ENCODE measurements around the gene ANKRD13C.
"Not testable (repeated sequence)": the region's sequence is repeated elsewhere in the genome, so short reads cannot be mapped to it uniquely, and the experiment has no call there.

Gene ANKRD13C

DNA sequence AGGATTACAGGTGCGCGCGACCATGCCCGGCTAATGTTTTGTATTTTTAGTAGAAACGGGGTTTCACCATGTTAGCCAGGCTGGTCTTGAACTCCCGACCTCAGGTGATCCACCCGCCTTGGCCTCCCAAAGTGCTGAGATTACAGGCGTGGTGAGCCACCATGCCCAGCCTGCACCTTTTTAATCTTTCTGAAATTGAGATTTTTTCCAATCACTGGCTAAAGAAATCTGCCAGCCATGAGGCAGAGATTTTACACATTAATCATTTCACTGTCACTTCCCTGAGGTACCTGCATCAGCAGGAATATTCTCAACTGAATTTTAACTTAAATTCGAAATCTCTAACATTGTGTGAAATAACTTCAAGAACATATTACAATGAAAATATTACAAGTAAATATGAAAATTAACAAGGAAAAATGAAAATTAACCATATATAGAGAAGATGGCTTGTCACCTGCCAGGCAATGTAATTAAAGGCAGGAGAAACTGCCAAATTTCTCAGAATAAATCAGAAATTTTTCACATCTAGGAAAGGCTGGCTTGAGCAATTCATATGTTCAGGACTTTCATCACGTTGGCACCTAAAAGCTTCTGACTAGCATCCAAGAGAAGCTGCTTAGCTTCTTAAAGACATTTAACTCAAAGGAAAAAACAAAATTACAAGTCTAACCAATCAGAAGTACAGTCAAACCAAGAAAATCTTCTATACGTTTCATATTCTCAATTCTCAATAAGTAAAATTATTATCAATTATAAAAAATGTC, 5.9 kb downstream of the ANKRD13C start:
- Mint-ChIP-seq H3K9me3 (no peaks in the 10 kb centered on the region), H3K4me1 (ENCODE audit: low read depth) (peaks cover 22% of the 10 kb centered on the region), H3K27me3 (no peaks in the 10 kb centered on the region), H3K4me3 (no peak overlapping the region), H3K27ac (no peak overlapping the region), H3K36me3 (ENCODE audit: low read depth) (peaks cover 20% of the 10 kb centered on the region)
- intact Hi-C loops (cut with micrococcal nuclease), result no loop called here

DNA sequence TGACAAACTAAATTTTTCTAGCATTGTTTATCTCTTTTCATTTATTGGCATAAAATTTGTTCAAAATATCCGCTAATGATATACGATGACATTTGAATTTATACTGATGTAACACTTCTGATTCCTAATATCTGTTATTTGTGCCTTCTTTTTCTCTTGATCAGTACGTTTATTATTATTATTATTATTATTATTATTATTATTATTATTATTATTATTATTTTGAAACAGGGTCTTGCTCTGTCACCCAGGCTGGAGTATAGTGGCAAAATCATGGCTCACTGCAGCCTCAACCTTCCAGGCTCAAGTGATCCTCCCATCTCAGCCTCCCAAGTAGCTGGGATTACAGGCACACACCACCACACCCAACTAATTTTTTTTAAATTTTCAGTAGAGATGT, 14.9 kb downstream of the ANKRD13C start:
- H3K4me3 Mint-ChIP-seq; H3K27me3 Mint-ChIP-seq; H3K27ac Mint-ChIP-seq; H3K9me3 Mint-ChIP-seq; intact Hi-C loops (cut with micrococcal nuclease); H3K4me1 Mint-ChIP-seq (ENCODE audit: low read depth): not testable (repeated sequence)
- peaks cover 45% of the 10 kb centered on the region for H3K36me3 Mint-ChIP-seq (ENCODE audit: low read depth)

DNA sequence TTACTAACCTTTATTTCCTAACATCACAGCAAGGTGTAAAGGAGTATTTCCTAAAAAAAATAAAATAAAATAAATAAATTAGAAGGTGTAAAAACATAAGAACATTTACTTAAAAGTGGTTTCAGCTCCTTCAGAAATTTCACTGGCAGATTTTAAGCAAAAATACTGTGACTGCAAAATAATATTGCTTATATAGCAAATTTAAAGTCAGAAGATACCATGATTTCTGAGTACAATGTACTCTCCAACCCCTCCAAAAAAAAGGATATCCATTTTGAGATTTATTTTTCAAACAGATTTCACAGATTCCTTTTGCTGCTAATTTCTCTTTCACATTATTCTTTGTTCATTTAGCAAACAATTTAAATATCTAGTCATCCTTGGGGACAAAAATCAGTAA, 18.5 kb downstream of the ANKRD13C start:
- H3K36me3 Mint-ChIP-seq (ENCODE audit: low read depth), result peaks cover 42% of the 10 kb centered on the region
- H3K4me3 Mint-ChIP-seq, result no peak overlapping the region
- no peaks in the 10 kb centered on the region for H3K27me3 Mint-ChIP-seq
- no peaks in the 10 kb centered on the region for H3K9me3 Mint-ChIP-seq
- no peak overlapping the region for H3K27ac Mint-ChIP-seq
- no peaks in the 10 kb centered on the region for H3K4me1 Mint-ChIP-seq (ENCODE audit: low read depth)
- intact Hi-C loops (cut with micrococcal nuclease), result no loop called here

DNA sequence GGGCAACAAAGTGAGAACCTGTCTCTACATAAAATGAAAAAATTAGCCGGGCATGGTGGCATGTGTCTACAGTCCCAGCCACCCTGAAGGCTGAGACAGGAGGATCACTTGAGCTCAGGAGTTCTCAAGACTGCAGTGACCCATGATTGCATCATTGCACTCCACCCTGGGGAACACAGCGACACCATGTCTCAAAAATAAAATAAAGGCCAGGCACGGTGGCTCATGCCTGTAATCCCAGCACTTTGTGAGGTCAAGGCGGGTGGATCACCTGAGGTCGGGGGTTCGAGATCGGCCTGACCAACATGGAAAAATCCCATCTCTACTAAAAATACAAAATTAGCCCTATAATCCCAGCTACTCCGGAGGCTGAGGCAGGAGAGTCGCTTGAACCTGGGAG, 20.1 kb downstream of the ANKRD13C start:
- H3K36me3 Mint-ChIP-seq (ENCODE audit: low read depth), result peaks cover 47% of the 10 kb centered on the region

DNA sequence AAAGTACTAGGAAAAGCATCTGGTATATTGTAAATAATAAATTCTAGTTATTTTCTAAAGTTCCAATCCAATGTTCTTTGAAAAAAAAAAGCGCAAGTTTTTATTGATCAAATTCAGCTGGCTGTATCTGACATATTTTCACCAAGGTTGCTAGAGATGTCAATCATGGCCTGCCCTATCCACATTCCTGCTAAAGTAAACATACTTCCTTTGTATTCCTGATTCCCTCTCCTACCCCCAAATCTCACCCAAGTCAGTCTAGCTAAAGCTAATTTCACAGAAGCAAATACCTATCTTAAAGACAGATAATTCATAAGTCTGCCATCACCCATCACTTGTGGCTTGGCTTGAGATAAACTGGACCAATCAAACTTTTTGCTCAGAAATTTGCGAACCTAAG, 21.3 kb downstream of the ANKRD13C start:
- Mint-ChIP-seq H3K4me1 (ENCODE audit: low read depth) (no peaks in the 10 kb centered on the region), H3K9me3 (no peaks in the 10 kb centered on the region), H3K4me3 (no peak overlapping the region), H3K36me3 (ENCODE audit: low read depth) (peaks cover 39% of the 10 kb centered on the region), H3K27ac (no peak overlapping the region), H3K27me3 (no peaks in the 10 kb centered on the region)
- intact Hi-C loops (cut with micrococcal nuclease), result no loop called here

More for the DNA sequence above, 20.1 kb downstream of the ANKRD13C start:
- no peak overlapping the region for H3K27ac Mint-ChIP-seq
- intact Hi-C loops (cut with micrococcal nuclease), result no loop called here
- H3K4me1 Mint-ChIP-seq (ENCODE audit: low read depth), result no peaks in the 10 kb centered on the region
- no peaks in the 10 kb centered on the region for H3K27me3 Mint-ChIP-seq
- H3K9me3 Mint-ChIP-seq, result no peaks in the 10 kb centered on the region
- no peak overlapping the region for H3K4me3 Mint-ChIP-seq

DNA sequence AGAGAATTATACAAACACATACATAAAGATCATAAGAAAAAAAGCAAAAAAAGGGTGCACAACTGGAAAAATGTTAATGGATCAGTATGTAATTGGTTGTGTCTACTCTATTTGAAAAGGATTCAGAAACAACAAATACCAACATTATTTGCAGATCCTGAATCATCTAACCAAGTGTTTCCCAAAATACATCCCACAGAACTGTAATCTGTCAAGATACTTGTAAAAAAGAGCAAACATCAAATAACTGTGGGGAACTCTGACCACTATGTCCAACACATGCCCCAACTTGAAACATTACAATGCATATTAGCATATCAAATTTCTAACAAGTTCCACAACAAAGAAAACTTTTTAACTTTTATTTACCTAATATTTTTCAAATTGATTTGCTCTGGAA, 22.6 kb downstream of the ANKRD13C start:
- H3K36me3 Mint-ChIP-seq (ENCODE audit: low read depth), result peaks cover 28% of the 10 kb centered on the region
- H3K4me3 Mint-ChIP-seq, result no peak overlapping the region
- H3K27me3 Mint-ChIP-seq, result no peaks in the 10 kb centered on the region
- intact Hi-C loops (cut with micrococcal nuclease), result no loop called here
- no peaks in the 10 kb centered on the region for H3K4me1 Mint-ChIP-seq (ENCODE audit: low read depth)
- H3K27ac Mint-ChIP-seq, result no peak overlapping the region
- no peaks in the 10 kb centered on the region for H3K9me3 Mint-ChIP-seq

DNA sequence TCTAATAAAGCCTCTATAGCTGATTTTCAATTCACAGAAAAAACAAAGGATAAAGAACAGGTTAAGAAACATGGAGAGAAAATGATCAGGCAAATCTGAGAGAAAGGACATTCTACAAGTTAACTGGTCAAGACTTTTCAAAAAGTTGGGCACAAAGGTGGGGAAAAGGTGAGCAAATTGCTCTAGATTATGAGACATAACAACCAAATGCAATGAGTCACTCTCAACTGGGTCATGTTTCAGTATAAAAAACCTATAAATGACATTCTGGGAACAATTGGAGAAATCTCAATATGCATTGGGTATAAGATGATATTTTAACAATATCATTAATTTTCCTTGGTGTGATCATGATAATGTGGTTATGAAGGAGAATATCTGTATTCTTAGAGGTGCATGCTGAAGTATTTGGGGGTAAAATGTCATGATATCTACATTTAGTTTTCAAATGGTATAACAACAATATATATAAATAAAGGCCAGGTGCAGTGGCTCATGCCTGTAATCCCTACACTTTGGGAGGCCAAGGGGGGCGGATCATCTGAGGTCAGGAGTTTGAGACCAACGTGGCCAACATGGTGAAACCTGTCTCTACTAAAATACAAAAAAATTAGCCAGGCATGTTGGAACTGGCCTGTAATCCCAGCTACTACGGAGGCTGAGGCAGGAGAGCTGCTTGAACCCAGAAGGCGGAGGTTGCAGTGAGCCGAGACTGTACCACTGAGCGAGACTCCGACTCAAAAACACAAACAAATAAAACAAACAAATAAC, 27.0 kb downstream of the ANKRD13C start:
- no peaks in the 10 kb centered on the region for H3K9me3 Mint-ChIP-seq
- H3K4me3 Mint-ChIP-seq, result no peak overlapping the region
- no peak overlapping the region for H3K27ac Mint-ChIP-seq
- H3K27me3 Mint-ChIP-seq, result no peaks in the 10 kb centered on the region
- peaks cover 31% of the 10 kb centered on the region for H3K36me3 Mint-ChIP-seq (ENCODE audit: low read depth)
- intact Hi-C loops (cut with micrococcal nuclease), result no loop called here
- H3K4me1 Mint-ChIP-seq (ENCODE audit: low read depth), result no peaks in the 10 kb centered on the region

DNA sequence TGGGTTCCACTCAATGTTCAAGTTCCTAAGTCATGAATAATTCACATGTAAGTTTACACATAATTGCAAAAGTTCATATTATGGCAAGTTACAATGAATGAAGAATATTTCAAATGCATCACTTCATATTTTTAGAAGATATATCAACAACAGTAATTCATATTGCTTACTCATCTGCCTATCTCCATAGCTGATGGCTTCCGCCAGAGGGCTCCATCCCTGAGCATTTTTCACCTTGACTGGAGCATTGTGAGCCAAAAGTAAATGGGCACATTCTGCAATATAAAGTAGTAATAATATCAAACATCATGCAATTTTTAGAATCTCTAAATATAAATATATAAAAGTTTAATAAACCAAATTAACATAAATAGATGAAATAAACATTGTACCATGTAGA, 29.8 kb downstream of the ANKRD13C start:
- H3K4me3 Mint-ChIP-seq, result no peak overlapping the region
- H3K27me3 Mint-ChIP-seq, result no peaks in the 10 kb centered on the region
- intact Hi-C loops (cut with micrococcal nuclease), result no loop called here

DNA sequence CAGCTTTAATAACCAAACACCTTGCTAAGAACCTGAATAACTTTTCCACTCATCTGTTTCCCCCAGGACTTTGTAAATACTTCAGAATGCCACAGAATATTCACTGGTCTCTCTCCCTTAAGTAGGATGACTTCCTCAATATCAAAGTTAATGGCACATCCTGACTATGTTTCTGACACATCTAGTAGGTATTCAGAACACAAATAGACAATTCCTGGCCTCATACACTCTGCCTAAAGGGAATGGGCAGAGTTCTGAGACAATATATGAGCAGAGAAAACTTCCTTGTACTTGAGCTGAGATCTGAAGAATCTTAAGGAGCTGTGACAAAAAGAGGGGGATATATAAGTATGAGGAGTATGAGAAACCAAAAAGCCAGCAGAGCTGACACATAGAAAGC, 34.8 kb downstream of the ANKRD13C start:
- Mint-ChIP-seq H3K27ac (no peak overlapping the region), H3K36me3 (ENCODE audit: low read depth) (peaks cover 26% of the 10 kb centered on the region), H3K9me3 (no peaks in the 10 kb centered on the region), H3K4me1 (ENCODE audit: low read depth) (peaks cover 6% of the 10 kb centered on the region), H3K27me3 (no peaks in the 10 kb centered on the region), H3K4me3 (no peak overlapping the region)
- intact Hi-C loops (cut with micrococcal nuclease), result no loop called here

More for the DNA sequence above, 29.8 kb downstream of the ANKRD13C start:
- H3K36me3 Mint-ChIP-seq (ENCODE audit: low read depth), result peaks cover 28% of the 10 kb centered on the region
- no peaks in the 10 kb centered on the region for H3K9me3 Mint-ChIP-seq
- peaks cover 5% of the 10 kb centered on the region for H3K4me1 Mint-ChIP-seq (ENCODE audit: low read depth)
- no peak overlapping the region for H3K27ac Mint-ChIP-seq

DNA sequence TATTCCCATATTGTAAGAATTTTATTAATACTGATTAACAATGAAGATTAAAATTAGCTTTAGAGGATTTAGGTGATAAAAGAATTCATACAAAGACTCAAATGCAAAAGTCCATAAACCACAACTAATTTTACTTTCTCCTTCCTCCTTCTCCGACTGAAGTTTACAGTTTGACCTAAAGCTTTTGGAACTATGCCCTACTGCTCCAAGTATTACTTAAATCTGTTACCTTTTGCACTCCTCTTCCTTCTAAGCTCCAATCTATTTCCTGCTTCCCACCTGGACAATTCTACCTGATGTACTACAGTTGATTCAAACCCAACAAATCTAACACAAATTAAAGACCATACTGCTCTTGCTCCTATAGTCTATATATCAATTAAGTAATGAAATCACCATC, 36.3 kb downstream of the ANKRD13C start:
- Mint-ChIP-seq H3K36me3 (ENCODE audit: low read depth) (peaks cover 15% of the 10 kb centered on the region), H3K4me1 (ENCODE audit: low read depth) (peaks cover 6% of the 10 kb centered on the region), H3K27me3 (no peaks in the 10 kb centered on the region), H3K9me3 (no peaks in the 10 kb centered on the region), H3K4me3 (no peak overlapping the region), H3K27ac (no peak overlapping the region)
- intact Hi-C loops (cut with micrococcal nuclease), result no loop called here

DNA sequence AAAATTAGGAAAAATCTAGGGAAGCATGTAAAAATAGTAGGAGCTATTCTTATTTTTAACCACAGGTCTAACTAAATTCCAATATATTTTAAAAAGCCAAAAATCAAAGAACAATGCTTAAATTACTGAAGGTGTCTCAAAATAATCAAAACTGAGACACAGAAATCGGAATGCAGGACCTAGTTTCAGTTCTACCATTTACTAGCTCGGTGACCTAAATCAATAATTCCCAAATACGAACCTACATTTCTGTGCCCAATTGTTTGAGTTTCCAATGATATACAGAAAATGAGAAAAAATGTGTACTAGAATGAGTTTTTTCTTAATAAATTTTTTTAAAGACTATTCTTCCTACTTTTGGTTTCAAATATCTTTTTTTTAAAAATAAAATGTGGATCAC, 37.4 kb downstream of the ANKRD13C start:
- Mint-ChIP-seq H3K27ac (no peak overlapping the region), H3K36me3 (ENCODE audit: low read depth) (peaks cover 8% of the 10 kb centered on the region), H3K27me3 (no peaks in the 10 kb centered on the region), H3K9me3 (no peaks in the 10 kb centered on the region), H3K4me3 (no peak overlapping the region), H3K4me1 (ENCODE audit: low read depth) (peaks cover 6% of the 10 kb centered on the region)
- intact Hi-C loops (cut with micrococcal nuclease), result no loop called here

DNA sequence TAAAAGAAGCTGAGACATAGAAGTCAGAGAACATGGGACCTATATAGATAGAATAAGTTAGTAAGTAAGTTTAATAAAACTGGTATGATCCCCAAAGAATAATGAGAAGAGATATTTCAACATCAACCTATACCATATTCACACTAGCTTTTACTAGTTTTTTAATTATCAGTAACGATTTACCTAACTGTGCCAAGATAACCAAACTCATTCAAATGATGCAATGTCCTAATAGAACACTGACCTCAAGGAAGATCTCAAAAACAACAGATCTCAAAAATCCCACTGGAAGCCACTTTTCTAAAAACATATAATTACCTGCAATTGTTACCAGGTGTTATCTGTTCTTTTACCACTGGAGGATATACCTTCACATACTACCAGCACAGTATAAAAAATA, 38.7 kb downstream of the ANKRD13C start:
- no peaks in the 10 kb centered on the region for H3K9me3 Mint-ChIP-seq
- H3K36me3 Mint-ChIP-seq (ENCODE audit: low read depth), result peaks cover 8% of the 10 kb centered on the region
- intact Hi-C loops (cut with micrococcal nuclease), result no loop called here
- no peak overlapping the region for H3K27ac Mint-ChIP-seq
- H3K27me3 Mint-ChIP-seq, result no peaks in the 10 kb centered on the region
- peaks cover 6% of the 10 kb centered on the region for H3K4me1 Mint-ChIP-seq (ENCODE audit: low read depth)
- no peak overlapping the region for H3K4me3 Mint-ChIP-seq

DNA sequence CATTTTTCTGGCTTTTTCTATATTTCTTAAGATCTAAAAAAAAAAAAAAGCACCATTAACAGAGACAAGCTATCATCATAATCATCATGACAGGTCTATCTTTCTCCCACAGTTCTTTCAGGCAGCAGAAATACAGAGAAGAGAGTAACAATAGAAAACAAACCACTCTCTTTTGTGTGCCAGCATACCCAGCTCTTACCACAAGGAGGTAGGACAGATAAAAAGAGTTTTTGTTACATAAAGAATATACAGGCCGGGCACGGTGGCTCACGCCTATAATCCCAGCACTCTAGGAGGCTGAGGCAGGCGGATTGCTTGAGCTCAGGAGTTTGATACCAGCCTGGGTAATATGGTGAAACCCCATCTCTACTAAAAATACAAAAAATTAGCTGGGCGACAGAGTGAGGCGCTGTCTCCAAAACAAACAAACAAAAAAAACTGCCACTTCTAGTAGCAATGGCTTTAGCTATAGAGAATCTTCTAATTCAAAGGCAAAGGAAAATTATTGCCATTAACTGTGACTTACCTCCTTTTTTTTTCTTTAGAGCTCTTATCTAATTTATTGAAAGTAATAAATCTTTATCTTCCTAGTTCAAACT, 39.7 kb downstream of the ANKRD13C start:
- H3K9me3 Mint-ChIP-seq, result no peaks in the 10 kb centered on the region
- intact Hi-C loops (cut with micrococcal nuclease), result no loop called here
- H3K36me3 Mint-ChIP-seq (ENCODE audit: low read depth), result peaks cover 5% of the 10 kb centered on the region
- H3K4me3 Mint-ChIP-seq, result no peak overlapping the region
- peaks cover 3% of the 10 kb centered on the region for H3K4me1 Mint-ChIP-seq (ENCODE audit: low read depth)
- H3K27ac Mint-ChIP-seq, result no peak overlapping the region
- H3K27me3 Mint-ChIP-seq, result no peaks in the 10 kb centered on the region

DNA sequence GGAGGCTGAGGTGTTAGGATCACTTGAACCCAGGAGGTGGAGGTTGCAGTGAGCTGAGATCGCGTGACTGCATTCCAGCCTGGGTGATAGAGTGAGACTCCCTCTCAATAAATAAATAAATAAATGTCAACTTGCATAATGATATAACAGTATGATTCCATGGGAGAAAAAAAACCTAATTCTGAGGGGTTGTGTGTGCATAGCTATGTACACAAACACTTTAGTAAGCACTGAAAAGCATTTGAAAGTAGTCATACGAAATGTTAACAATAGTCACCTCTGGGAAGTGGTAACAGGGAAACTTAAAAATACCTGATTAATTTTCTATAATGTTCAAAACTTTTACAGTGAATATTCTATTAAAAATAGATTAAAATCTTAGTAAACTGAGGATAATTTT, 43.2 kb downstream of the ANKRD13C start:
- Mint-ChIP-seq H3K36me3 (ENCODE audit: low read depth) (peaks cover 24% of the 10 kb centered on the region), H3K4me1 (ENCODE audit: low read depth) (no peaks in the 10 kb centered on the region), H3K27me3 (no peaks in the 10 kb centered on the region), H3K4me3 (no peak overlapping the region), H3K9me3 (no peaks in the 10 kb centered on the region), H3K27ac (no peak overlapping the region)
- intact Hi-C loops (cut with micrococcal nuclease), result no loop called here

Measured in dendritic cell treated with granulocyte-macrophage colony-stimulating factor and Interleukin-4, amounts not matched to agents 40 ng/mL and 50 ng/mL, for 4 days (primary cell).